Type B pancreatic cell (in vitro differentiated cells): ENCODE data around the gene OR4D2. TPM values are rescaled to one million over a fixed set of nuclear protein-coding genes. Genes with fewer than 3 reads are reported as not detected.

ENCODE experiments used
- DNase-seq: peaks from one replicate; pipeline ENCODE4 v3.0.0; 2021; ENCODE audit warnings: mixed read lengths; ENCODE audit not compliant: unreplicated experiment; ENCODE audit errors: extremely low spot score
- H3K27ac Mint-ChIP-seq: 2 replicates; pipeline ENCODE4 v1.8.0; 2021; ENCODE audit warnings: mild to moderate bottlenecking, mixed read lengths
- H3K27me3 Mint-ChIP-seq: 2 replicates; pipeline ENCODE4 v1.8.0; 2021; ENCODE audit warnings: mixed read lengths
- H3K36me3 Mint-ChIP-seq: 2 replicates; pipeline ENCODE4 v1.8.0; 2021; ENCODE audit warnings: mixed read lengths
- H3K4me1 Mint-ChIP-seq: one replicate; pipeline ENCODE4 v1.8.0; 2021; ENCODE audit warnings: mixed read lengths; ENCODE audit not compliant: unreplicated experiment
- H3K4me3 Mint-ChIP-seq: 2 replicates; pipeline ENCODE4 v1.8.0; 2021; ENCODE audit warnings: mild to moderate bottlenecking, mixed read lengths
- H3K9me3 Mint-ChIP-seq: 2 replicates; pipeline ENCODE4 v1.8.0; 2021; ENCODE audit warnings: mixed read lengths
- CTCF ChIP-seq: fragments of 200-600 bp; sonication (generic); conservative IDR thresholded peaks from 2 replicates; pipeline ENCODE4 v1.5.0; 2021; ENCODE audit warnings: antibody characterized with exemption, mild to moderate bottlenecking
- total RNA-seq: library from RNA; stranded (reverse); gene quantifications from 2 replicates; pipeline ENCODE4 v1.2.1, GENCODE V29; 2021; ENCODE audit warnings: low replicate concordance

The OR4D2 gene
- total RNA-seq, 1 donor from 2014 or later, result not detected

GRCh38 chr17:58202859-58203258 is 36.1 kb downstream of the OR4D2 start:
- H3K36me3 Mint-ChIP-seq, result no peaks in the 10 kb centered on the region
- H3K27me3 Mint-ChIP-seq, result peaks cover 22% of the 10 kb centered on the region
- H3K27ac Mint-ChIP-seq, result no peak overlapping the region
- no peak for TF ChIP-seq CTCF
- no peaks in the 10 kb centered on the region for H3K4me1 Mint-ChIP-seq
- no peak for DNase-seq
- no peak overlapping the region for H3K4me3 Mint-ChIP-seq
- H3K9me3 Mint-ChIP-seq, result no peaks in the 10 kb centered on the region

GRCh38 chr17:58204796-58205195 is 38.0 kb downstream of the OR4D2 start:
- Mint-ChIP-seq H3K27ac (no peak overlapping the region), H3K4me3 (no peak overlapping the region), H3K27me3 (peaks cover 11% of the 10 kb centered on the region), H3K36me3 (peaks cover 8% of the 10 kb centered on the region), H3K9me3 (no peaks in the 10 kb centered on the region), H3K4me1 (no peaks in the 10 kb centered on the region)
- TF ChIP-seq CTCF, result no peak
- DNase-seq, result no peak

- H3K9me3 Mint-ChIP-seq, result no peaks in the 10 kb centered on the region
Measured at GRCh38 chr17:58205936-58206335, 39.2 kb downstream of the OR4D2 start.

GRCh38 chr17:58207451-58207850 is 40.7 kb downstream of the OR4D2 start:
- TF ChIP-seq CTCF, result no peak
- no peaks in the 10 kb centered on the region for H3K9me3 Mint-ChIP-seq
- no peaks in the 10 kb centered on the region for H3K27me3 Mint-ChIP-seq
- H3K27ac Mint-ChIP-seq, result no peak overlapping the region
- H3K4me1 Mint-ChIP-seq, result no peaks in the 10 kb centered on the region
- peaks cover 12% of the 10 kb centered on the region for H3K36me3 Mint-ChIP-seq
- DNase-seq, result no peak
- H3K4me3 Mint-ChIP-seq, result no peak overlapping the region

More at GRCh38 chr17:58205936-58206335, 39.2 kb downstream of the OR4D2 start:
- Mint-ChIP-seq H3K27me3 (peaks cover under 1% of the 10 kb centered on the region), H3K36me3 (peaks cover 12% of the 10 kb centered on the region), H3K4me1 (no peaks in the 10 kb centered on the region), H3K4me3 (no peak overlapping the region), H3K27ac (no peak overlapping the region)
- no peak for TF ChIP-seq CTCF
- no peak for DNase-seq

GRCh38 chr17:58208344-58208743 is 41.6 kb downstream of the OR4D2 start:
- H3K4me3 Mint-ChIP-seq, result no peak overlapping the region

More at GRCh38 chr17:58208344-58208743, 41.6 kb downstream of the OR4D2 start:
- TF ChIP-seq CTCF, result no peak
- no peaks in the 10 kb centered on the region for H3K9me3 Mint-ChIP-seq
- H3K4me1 Mint-ChIP-seq, result no peaks in the 10 kb centered on the region
- H3K27me3 Mint-ChIP-seq, result no peaks in the 10 kb centered on the region
- H3K36me3 Mint-ChIP-seq, result peaks cover 12% of the 10 kb centered on the region
- no peak overlapping the region for H3K27ac Mint-ChIP-seq
- DNase-seq, result no peak
